ENCODE measurements around the gene ARHGAP10. TPM values are rescaled to one million over a fixed set of nuclear protein-coding genes. Genes with fewer than 3 reads are reported as not detected.

ARHGAP10 gene
- total and polyA plus RNA-seq, 10 of the 15 experiments (the other 5 are each of a cell fraction or from before 2014, with no cell fraction given) = 1.3 to 25.8 (median 17.2) TPM

- TF ChIP-seq BCLAF1 (IDR thresholded peaks at IDR 0.05) (no peak), IRF5 (IDR thresholded peaks at IDR 0.05; ENCODE audit: borderline replicate concordance) (no peak), EZH2 (IDR thresholded peaks at IDR 0.05; ENCODE audit: borderline replicate concordance, control insufficient read depth, low read depth, low read length) (no peak), SREBF1 (IDR thresholded peaks at IDR 0.05; ENCODE audit: low read length) (no peak)
Observed at GRCh38 chr4:147994491-147995385, 262.9 kb downstream of the ARHGAP10 start (continued).

- Histone ChIP-seq H3K79me2 (ENCODE audit: control insufficient read depth, insufficient read depth, low read length) (no peaks in the 10 kb centered on the region), H3K4me3 (no peak overlapping the region), H3K9me3 (replicated peaks; ENCODE audit: control insufficient read depth, insufficient read depth, low read length) (no peaks in the 10 kb centered on the region; the same call in 2 of the 3 replicates), H3K27ac (ENCODE audit: control insufficient read depth, insufficient read depth) (no peak overlapping the region), H3K4me2 (ENCODE audit: control insufficient read depth, insufficient read depth) (no peak overlapping the region), H3K9ac (ENCODE audit: control insufficient read depth, insufficient read depth, low read length) (no peak overlapping the region), H2AFZ (ENCODE audit: control insufficient read depth, low read depth, low read length) (no peak overlapping the region), H3K27me3 (replicated peaks in 1 of 2; ENCODE audit: control insufficient read depth in 2 of 2, insufficient read depth in 2 of 2, low read length in 1 of 2) (no peaks in the 10 kb centered on the region), H3K36me3 (ENCODE audit: control insufficient read depth in 2 of 2, insufficient read depth in 2 of 2, low read length in 1 of 2) (no peaks in the 10 kb centered on the region), H3K4me1 (ENCODE audit: control insufficient read depth, insufficient read depth, low read length) (no peaks in the 10 kb centered on the region), H4K20me1 (ENCODE audit: control insufficient read depth, insufficient read depth) (no peaks in the 10 kb centered on the region)
- BruUV-seq (replicated peaks) = no TSS peak
- WGBS (ENCODE audit: insufficient coverage, insufficient replicate concordance, low lambda C conversion rate, missing lambda C conversion rate) = 52% methylated on average over 3 of the region's 3 CpGs
- ATAC-seq = no peak
- ChIA-PET SMC1A (ENCODE audit: uncharacterized antibody, unreplicated experiment) (interaction anchor here (0.6 kb wide), 1 partner anchor 491 kb away, joined by 3 read pairs; no protein-coding TSS in a partner anchor), RAD21 (ENCODE audit: unreplicated experiment) (no interaction called here), CTCF (interaction anchor here (1.2 kb wide), 1 partner anchor 14 kb away, joined by 3 read pairs; no protein-coding TSS in a partner anchor), POLR2A (no interaction called here)
- intact Hi-C loops (cut with micrococcal nuclease; ENCODE audit: unreplicated experiment) (no loop called here), in situ Hi-C loops (cut with MboI) (no loop called here)
- DNase-seq (ENCODE audit: low read depth, low spot score) = no peak
- FAIRE-seq = no peak
- TF ChIP-seq ATF2 (IDR thresholded peaks at IDR 0.05; ENCODE audit: low read length) (no peak), MLLT1 (IDR thresholded peaks at IDR 0.05) (no peak), CEBPB (IDR thresholded peaks at IDR 0.05; ENCODE audit: borderline replicate concordance in 1 of 2, low read depth in 2 of 2, low read length in 2 of 2) (no peak), ELK1 (IDR thresholded peaks at IDR 0.05; ENCODE audit: low read depth, low read length) (no peak), CBFB (IDR thresholded peaks at IDR 0.05; ENCODE audit: low read depth) (no peak), BRCA1 (IDR thresholded peaks at IDR 0.05; ENCODE audit: low read depth, low read length) (no peak), CHD2 (IDR thresholded peaks at IDR 0.05; ENCODE audit: borderline replicate concordance, low read depth, low read length) (no peak), SIX5 (IDR thresholded peaks at IDR 0.05; ENCODE audit: low read depth, low read length, severe bottlenecking) (no peak), IRF4 (IDR thresholded peaks at IDR 0.05; ENCODE audit: low read depth, low read length) (no peak)
Observed at GRCh38 chr4:147996859-147997258, 265.0 kb downstream of the ARHGAP10 start.

Data from GM12878 (cell line).